DND-41 (cell line): ENCODE data around the gene OGFR.

Experiments used
- EZH2 ChIP-seq: IDR thresholded peaks from 3 replicates; pipeline ENCODE4 v1.6.1; 2012; ENCODE audit warnings: borderline replicate concordance, low read depth, mild to moderate bottlenecking, moderate library complexity, low read length, inconsistent platforms; ENCODE audit not compliant: severe bottlenecking
- TF ChIP-seq, protein P1 (sequence below): IDR thresholded peaks from 2 replicates; pipeline ENCODE4 v1.5.1; 2012; ENCODE audit warnings: borderline replicate concordance, low read length, moderate library complexity, mild to moderate bottlenecking; ENCODE audit not compliant: poor library complexity, severe bottlenecking; ENCODE audit errors: extremely low read depth

DNA sequence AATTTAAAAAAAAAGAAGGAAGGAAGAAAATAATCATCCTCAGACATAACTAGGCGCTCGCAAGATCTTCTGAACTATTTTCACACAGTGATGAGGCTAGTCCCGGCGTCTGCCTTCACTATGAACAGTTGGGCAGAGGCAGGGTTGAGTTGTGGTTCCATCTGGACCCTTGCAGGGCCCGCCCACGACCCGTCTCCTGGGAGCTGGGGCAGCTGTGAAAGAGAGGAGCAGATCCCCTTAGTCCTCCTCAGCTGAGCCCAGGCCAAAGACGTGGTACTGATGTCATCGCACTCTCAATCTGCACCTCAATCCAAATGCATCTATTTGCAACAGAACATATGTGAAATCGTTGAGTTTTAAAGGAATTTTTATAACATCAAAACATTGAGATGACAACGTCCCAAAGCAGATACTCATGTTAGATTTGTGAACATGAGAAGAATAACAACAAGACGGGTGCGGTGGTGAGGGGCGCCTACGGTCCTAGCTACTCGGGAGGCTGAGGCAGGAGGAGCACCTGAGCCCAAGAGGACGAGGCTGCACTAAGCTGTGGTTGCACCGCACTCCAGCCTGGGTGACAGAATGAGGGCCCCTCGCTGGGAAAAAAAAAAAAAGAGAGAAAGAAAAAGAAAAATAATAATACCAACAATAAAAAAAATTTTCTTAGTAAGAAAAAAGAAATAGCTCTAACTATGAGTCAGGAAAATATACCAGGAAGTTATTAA lies 41.7 kb downstream of the OGFR start:
- TF ChIP-seq, protein P1, sequence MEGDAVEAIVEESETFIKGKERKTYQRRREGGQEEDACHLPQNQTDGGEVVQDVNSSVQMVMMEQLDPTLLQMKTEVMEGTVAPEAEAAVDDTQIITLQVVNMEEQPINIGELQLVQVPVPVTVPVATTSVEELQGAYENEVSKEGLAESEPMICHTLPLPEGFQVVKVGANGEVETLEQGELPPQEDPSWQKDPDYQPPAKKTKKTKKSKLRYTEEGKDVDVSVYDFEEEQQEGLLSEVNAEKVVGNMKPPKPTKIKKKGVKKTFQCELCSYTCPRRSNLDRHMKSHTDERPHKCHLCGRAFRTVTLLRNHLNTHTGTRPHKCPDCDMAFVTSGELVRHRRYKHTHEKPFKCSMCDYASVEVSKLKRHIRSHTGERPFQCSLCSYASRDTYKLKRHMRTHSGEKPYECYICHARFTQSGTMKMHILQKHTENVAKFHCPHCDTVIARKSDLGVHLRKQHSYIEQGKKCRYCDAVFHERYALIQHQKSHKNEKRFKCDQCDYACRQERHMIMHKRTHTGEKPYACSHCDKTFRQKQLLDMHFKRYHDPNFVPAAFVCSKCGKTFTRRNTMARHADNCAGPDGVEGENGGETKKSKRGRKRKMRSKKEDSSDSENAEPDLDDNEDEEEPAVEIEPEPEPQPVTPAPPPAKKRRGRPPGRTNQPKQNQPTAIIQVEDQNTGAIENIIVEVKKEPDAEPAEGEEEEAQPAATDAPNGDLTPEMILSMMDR = no peak
- TF ChIP-seq EZH2 = no peak
